Neural cell (in vitro differentiated cells): ENCODE measurements around the gene KCNMB2.

Source experiments
- CTCF ChIP-seq: fragments of 450-650 bp; IDR thresholded peaks from 2 replicates; pipeline ENCODE4 v1.5.1; 2014; ENCODE audit warnings: antibody characterized with exemption, mild to moderate bottlenecking, moderate library complexity; ENCODE audit not compliant: poor library complexity, severe bottlenecking
- EP300 ChIP-seq: fragments of 450-650 bp; conservative IDR thresholded peaks from 2 replicates; pipeline ENCODE4 v1.6.1; 2014; ENCODE audit warnings: antibody characterized with exemption, mild to moderate bottlenecking, moderate library complexity; ENCODE audit not compliant: poor library complexity, severe bottlenecking
- EZH2 ChIP-seq: fragments of 200-600, 300-800 bp; shearing (Covaris generic), sonication (generic); IDR thresholded peaks from 2 replicates; pipeline ENCODE4 v1.6.1; 2014; ENCODE audit warnings: antibody characterized with exemption, low read length, borderline replicate concordance, mild to moderate bottlenecking; ENCODE audit not compliant: insufficient read depth, poor library complexity, severe bottlenecking
- MXI1 ChIP-seq: fragments of 450-650 bp; conservative IDR thresholded peaks from 2 replicates; pipeline ENCODE4 v1.6.1; 2014; ENCODE audit warnings: antibody characterized with exemption, mild to moderate bottlenecking; ENCODE audit not compliant: poor library complexity, severe bottlenecking
- POLR2AphosphoS5 ChIP-seq: IDR thresholded peaks from 2 replicates; pipeline ENCODE4 v1.6.1; 2012
- RAD21 ChIP-seq: fragments of 450-650 bp; conservative IDR thresholded peaks from 2 replicates; pipeline ENCODE4 v1.6.1; 2014; ENCODE audit warnings: antibody characterized with exemption, mild to moderate bottlenecking, moderate library complexity
- SMC3 ChIP-seq: fragments of 450-650 bp; conservative IDR thresholded peaks from 2 replicates; pipeline ENCODE4 v1.6.1; 2014; ENCODE audit warnings: antibody characterized with exemption, mild to moderate bottlenecking, moderate library complexity; ENCODE audit not compliant: poor library complexity
- TAF1 ChIP-seq: IDR thresholded peaks from 2 replicates; pipeline ENCODE4 v1.6.1; 2012; ENCODE audit warnings: low read depth
- TF ChIP-seq, protein P1 (sequence below): IDR thresholded peaks from 2 replicates; pipeline ENCODE4 v1.6.1; 2012; ENCODE audit warnings: borderline replicate concordance

GRCh38 chr3:178773358-178773757 is 237.1 kb downstream of the KCNMB2 start:
- no peak for TF ChIP-seq EZH2
- TF ChIP-seq CTCF: no peak
- TF ChIP-seq TAF1: no peak
- no peak for TF ChIP-seq POLR2AphosphoS5
- TF ChIP-seq EP300: no peak
- no peak for TF ChIP-seq RAD21
- TF ChIP-seq, protein P1, sequence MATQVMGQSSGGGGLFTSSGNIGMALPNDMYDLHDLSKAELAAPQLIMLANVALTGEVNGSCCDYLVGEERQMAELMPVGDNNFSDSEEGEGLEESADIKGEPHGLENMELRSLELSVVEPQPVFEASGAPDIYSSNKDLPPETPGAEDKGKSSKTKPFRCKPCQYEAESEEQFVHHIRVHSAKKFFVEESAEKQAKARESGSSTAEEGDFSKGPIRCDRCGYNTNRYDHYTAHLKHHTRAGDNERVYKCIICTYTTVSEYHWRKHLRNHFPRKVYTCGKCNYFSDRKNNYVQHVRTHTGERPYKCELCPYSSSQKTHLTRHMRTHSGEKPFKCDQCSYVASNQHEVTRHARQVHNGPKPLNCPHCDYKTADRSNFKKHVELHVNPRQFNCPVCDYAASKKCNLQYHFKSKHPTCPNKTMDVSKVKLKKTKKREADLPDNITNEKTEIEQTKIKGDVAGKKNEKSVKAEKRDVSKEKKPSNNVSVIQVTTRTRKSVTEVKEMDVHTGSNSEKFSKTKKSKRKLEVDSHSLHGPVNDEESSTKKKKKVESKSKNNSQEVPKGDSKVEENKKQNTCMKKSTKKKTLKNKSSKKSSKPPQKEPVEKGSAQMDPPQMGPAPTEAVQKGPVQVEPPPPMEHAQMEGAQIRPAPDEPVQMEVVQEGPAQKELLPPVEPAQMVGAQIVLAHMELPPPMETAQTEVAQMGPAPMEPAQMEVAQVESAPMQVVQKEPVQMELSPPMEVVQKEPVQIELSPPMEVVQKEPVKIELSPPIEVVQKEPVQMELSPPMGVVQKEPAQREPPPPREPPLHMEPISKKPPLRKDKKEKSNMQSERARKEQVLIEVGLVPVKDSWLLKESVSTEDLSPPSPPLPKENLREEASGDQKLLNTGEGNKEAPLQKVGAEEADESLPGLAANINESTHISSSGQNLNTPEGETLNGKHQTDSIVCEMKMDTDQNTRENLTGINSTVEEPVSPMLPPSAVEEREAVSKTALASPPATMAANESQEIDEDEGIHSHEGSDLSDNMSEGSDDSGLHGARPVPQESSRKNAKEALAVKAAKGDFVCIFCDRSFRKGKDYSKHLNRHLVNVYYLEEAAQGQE: no peak
- TF ChIP-seq MXI1: no peak
- no peak for TF ChIP-seq SMC3
